ENCODE data around the gene ZSWIM3.
"Not testable (repeated sequence)": the region's sequence is repeated elsewhere in the genome, so short reads cannot be mapped to it uniquely, and the experiment has no call there.

ZSWIM3 gene

DNA sequence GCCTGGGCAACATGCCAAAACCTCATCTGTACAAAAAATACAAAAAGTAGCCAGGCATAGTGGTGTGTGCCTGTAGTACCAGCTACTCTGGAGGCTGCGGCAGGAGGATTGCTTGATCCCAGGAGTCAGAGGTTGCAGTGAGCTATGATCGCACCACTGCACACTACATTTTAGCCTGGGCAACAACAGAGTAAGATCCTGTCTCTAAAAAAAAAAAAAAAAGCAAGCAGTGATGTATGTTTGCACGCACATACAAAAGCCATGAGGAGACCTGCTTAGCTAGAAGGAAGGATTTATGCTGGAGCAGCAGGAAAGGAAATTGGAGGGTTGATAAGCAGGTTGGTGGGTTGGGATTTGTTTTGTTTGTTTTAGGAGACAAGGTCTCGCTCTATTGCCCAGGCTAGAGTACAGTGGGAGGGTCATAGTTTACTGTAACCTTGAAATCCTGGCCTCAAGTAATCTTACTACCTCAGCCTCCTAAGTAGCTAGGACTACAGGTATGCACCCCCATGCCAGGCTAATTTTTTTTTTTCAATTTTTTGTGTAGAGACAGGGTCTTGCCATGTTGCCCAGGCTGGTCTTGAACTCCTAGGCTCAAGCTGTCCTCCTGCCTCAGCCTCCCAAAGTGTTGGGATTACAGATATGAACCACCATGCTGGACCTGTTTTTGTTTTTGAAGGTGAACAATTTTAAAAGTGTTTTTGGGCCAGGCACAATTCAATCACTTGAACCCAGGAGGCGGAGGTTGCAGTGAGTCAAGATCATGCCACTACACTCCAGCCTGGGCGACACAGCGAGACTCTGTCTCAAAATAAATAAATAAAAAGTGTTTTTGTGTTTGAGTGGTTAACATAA is 4.0 kb downstream of the ZSWIM3 start:
- DNase-seq: no peak

DNA sequence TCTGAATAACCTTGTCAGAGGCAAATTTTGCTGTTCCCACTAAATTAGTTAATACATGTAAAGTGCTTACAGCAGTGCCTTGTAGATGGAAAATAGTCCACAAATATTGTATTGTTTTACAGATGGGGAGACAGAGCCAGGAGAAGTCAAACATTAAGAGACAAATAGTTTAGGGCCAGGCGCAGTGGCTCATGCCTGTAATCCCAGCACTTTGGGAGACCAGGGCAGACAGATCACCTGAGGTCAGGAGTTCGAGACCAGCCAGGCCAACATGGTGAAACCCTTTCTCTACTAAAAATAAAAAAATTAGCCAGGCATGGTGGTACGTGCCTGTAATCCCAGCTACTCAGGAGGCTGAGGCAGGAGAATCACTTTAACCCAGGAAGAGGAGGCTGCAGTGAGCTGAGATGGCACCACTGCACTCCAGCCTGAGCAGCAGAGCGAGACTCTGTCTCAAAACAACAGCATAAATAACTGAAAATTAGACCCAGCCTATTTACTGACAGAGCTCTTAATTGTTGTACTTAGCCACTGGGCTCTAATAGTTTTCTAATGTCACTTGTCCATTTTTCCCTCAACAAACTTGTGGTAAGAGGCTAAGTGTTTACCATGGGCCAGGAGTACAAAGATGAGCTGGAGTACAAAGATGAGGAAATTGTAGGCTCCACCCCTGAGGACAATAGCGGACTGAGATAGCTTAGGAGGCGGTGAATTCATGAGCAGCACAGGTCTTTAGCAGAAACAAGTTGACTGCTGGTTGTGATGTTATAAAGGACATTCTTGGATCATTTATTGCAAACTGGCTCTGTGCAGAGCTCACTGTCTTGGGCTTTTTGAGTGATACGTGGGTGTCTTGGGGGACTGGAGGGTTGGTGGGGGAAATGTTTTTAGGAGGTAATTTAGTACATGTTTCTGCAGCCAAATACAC is 6.4 kb downstream of the ZSWIM3 start:
- no peak for DNase-seq

DNA sequence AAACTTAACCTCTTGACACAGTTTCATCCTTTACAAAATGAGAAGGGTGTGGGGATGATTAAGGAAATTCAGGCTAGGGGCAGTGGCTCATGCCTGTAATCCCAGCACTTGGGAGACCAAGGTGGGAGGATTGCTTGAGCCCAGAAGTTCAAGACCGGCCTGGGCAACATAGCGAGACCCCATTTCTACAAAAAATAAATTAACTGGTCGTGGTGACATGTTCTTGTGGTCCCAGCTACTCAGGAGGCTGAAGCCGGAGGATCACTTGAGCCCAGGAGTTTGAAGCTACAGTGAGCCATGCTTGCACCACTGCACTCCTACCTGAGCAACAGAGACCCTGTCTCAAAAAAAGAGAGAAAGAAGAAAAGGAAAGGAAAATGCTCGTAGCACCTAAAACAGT is 9.0 kb downstream of the ZSWIM3 start:
- no peak for DNase-seq

DNA sequence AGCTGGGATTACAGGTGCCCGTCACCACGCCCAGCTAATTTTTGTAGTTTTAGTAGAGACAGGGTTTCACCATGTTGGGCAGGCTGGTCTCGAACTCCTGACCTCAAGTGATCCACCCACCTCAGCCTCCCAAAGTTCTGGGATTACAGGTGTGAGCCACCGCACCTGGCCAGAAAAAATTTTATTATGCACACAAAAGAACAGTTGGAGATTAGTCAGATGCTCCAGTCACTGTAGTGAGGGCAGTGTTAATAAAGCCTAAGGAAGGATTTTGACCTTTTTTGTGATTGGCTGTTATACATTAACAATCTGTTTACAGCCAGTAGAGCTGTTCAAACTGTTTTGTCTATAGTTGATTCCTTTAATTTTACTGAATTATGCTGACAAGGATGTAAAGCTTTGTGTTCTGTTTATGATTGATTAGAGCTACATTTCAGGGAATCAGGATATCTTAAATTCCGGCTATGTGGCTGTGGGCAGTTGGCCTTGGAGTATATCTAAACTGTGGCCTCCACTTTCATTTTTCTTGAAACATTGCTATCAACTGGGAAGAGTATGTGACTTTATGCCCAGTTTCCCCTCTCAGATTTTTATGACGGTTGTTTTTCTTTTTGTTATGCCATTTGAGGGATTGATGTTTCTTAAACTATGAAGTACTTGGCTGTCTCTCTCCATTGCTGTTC is 9.9 kb downstream of the ZSWIM3 start:
- DNase-seq: no peak

DNA sequence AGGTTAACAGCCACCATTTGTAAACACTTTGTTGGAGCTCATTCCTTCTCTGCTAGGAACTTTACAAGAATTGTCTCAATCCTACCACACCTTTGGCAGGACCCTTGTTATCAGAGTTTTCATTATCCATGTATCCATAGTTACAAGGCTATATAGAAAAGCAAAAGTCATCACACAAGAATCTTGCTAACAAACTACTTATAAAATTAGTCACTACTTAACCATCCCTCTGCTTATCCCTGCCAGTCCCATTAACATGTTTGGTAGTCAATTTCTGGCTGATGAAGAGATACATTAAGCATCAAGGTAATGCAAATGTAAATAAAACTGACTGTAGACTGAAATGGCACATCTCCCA is 10.4 kb downstream of the ZSWIM3 start:
- DNase-seq: no peak

DNA sequence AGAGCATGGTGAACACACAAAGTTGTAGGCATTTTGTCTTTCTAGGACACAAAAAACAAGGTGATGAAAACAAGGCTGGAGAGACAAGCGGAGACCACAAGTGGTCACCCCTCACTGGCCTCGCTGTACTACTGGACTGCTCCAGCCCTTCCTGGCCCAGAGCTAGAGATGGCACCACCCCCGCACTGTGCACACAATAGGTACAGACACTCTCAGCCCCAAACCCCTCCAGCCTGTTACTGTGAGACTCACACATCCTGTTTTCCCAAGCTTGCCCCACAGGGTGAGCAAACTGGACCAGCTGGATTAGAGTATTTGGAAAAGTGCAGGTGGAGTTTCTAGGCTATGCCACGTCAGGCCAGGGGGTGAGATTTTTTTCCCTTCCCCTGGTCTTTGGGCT is 15.2 kb downstream of the ZSWIM3 start:
- no peak for DNase-seq

DNA sequence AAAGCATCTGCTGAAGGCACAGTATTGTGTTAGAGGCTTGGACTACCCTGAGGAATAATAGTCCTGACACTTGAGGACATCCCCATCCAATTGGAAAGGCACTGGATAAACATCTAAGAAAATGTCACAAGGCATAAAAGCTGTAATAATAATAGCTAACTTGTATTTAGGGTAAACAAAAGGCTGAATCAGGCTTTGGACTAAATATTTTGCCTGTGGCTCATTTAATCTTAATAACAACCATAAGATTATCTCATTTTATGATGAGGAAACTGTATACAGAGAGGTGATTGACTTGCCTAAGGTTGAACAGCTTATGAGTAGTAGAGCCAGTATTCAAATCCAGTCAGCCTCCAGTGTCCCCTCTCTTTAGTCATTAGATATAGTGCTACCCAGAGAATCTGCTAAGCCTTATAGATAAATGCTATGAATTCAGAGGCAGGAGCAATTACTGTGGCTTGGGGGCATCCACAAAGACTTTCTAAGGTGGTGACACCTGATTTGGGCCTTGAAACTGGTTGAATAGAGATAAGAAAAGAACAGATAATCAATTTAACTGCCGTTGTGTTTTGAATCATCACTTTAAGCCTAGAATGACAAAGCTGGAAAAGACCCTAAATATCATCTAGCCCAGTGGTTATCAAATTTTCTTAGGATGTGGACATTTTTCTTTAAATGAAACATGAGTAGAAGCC is 16.1 kb downstream of the ZSWIM3 start:
- DNase-seq: no peak

DNA sequence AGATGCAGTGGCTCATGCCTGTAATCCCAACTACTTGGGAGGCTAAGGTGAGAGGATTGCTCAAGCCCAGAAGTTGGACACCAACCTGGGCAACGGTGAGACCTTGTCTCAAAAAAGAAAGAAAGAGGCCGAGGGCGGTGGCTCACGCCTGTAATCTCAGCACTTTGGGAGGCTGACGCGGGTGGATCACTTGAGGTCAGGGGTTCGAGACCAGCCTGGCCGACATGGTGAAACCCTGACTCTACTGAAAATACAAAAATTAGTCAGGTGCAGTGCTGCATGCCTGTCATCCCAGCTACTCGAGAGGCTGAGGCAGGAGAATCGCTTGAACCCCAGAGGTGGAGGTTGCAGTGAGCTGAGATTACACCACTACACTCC is 16.7 kb downstream of the ZSWIM3 start:
- DNase-seq: not testable (repeated sequence)

DNA sequence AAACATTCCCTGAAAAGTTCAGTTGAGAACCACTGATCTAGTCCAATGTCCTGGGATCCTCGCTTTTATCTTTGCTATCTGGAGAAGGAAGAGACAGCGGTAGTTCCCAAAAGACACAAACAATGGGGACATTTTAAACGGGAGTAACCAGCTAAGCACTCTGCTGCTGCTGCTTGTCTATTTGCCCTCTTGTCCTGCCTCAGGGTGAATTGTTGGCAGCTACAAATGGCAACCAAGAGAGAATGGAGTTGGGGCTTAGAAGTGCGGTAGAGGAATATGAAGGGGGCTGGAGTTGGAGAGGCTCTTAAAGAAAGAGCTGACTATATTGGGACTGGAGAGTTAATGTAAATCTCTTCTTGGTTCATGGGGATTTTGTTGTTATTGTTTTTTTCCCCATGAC is 17.2 kb downstream of the ZSWIM3 start:
- no peak for DNase-seq

DNA sequence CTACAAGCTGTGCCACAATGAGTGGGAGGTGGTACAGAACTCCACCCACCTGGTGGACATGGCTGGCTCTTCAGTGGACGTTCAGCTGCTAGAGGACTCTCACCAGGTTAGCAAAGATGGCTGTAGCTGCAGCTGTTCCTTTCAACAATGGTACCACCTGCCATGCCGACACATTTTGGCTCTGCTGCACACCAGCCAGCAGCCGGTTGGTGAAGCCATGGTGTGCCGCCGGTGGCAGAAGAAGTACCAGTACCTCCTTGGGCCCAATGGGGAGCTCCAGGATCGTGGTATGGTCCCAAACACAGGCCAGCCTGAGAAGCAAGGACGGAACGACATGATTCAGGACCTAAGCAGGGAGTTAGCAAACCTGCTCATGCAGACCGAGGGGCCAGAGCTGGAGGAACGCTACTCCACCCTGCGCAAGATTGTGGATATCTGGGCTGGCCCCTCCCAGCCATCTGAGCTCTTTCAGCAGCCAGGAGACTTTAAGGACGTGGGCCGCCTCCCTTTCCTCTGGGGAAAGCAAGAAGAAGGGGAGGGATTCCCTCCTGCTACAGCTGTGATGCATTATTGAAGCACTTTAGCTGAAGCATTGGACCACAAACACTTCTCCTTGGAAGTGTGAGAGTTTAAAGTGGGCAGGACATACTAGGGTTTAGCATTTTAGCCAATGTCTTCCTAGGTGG is 20.8 kb downstream of the ZSWIM3 start:
- no peak for DNase-seq

DNA sequence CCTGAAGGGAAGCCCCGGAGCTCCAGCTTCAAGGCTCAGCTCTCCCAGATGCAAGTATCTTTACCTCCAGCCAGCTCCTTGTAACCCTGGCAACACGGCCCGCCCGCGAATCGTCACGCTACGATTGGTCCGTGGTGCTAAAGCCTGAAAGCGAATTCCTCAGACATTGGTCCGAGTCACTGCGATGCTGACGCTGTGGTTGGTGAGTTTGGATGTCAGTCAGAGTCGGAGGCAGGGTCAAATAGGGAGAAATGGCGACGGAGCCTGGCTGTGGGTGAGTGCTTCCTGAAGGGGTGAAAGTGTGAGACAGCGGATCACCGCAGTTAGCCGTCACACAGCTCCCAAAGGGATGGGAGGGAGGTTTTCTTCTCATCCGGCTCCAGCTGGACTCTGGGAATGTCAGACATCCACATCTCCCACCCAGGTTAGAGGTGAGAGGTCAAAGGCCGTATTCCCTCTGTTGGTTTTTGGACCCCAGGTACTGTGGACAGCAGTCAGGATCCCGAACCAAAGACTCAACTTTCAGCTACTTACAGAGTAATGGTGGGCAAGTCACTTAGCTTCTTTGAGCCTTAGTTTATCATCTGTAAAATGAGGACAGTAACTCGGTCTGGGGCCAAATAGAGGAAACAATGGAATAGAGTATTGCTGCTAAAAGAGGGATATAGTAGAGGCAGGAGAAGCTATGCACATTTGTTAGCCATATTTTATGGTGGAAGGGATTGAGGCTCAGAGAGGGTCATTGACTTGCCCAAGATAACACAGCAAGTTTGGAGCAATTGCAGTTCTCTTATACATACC is 23.8 kb downstream of the ZSWIM3 start, which contains the start of gene ZSWIM1:
TSS of gene ZSWIM1 (plus strand) at position 240 of the 801 bp plus-strand sequence. CDS start 1,366 bp downstream, outside the sequence.
- DNase-seq: peak; percentile 96

DNA sequence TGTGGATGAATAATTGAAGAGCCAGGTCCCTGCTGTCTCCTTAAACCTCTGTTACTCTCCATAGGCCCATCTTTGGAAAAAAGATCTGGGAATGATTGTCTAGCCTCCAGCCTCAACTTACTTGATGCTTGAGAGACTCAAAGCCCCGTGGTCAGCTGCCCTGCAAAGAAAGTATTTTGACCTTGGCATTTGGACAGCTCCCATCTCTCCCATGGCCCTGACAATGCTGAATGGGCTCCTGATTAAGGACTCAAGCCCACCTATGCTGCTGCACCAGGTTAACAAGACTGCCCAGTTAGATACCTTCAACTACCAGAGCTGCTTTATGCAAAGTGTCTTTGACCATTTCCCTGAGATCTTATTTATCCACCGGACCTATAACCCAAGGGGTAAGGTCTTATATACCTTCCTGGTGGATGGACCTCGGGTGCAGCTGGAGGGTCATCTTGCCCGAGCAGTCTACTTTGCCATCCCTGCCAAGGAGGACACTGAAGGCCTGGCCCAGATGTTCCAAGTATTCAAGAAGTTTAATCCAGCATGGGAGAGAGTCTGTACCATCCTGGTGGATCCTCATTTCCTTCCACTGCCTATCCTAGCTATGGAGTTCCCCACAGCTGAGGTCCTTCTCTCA is 25.2 kb downstream of the ZSWIM3 start:
- DNase-seq: no peak

DNA sequence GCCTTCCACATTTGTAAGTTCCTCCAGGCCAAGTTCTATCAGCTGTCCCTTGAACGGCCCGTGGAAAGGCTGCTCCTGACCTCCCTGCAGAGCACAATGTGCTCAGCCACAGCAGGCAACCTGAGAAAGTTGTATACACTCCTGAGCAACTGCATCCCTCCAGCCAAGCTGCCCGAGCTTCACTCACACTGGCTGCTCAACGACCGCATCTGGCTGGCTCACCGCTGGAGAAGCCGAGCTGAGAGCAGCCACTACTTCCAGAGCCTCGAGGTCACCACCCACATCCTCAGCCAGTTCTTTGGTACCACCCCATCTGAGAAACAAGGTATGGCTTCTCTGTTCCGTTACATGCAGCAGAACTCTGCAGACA is 25.7 kb downstream of the ZSWIM3 start:
- DNase-seq: no peak

DNA sequence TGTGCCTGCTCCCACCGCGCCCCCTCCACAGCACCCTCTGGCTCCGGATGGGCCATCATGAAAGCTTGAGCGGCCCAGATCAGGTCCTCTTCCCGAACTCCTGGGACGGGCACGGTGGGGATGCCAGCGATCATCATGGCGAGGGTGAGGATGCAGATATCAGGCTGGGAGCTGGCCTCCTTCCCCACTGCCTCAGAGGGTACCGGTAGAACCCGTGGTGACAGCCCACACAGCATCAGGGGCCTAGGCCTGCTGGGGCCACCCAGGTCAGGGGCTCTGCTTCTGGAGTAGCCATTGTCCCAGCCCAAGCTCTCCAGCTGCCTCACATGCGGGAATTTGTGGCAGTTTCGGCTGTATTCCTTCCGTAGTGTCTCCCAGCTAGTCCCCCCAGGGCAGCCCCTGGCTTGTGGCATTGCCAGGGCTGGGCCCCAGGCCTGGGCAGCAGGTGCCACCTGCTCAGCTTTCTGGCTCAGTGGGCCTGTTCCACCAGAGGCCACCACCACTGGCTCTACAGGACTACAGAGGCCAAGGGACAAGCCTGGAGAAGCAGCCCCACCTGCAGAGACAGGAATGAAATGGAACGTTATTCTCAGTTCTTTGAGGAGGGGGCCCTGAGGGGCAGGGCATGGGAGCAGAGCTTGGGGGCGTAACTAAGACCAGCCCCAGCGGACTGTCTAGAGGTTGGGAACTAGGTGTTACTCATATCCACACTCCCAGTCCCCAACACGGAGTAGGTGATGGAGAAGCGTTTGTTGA is 29.4 kb downstream of the ZSWIM3 start:
- DNase-seq: no peak

DNA sequence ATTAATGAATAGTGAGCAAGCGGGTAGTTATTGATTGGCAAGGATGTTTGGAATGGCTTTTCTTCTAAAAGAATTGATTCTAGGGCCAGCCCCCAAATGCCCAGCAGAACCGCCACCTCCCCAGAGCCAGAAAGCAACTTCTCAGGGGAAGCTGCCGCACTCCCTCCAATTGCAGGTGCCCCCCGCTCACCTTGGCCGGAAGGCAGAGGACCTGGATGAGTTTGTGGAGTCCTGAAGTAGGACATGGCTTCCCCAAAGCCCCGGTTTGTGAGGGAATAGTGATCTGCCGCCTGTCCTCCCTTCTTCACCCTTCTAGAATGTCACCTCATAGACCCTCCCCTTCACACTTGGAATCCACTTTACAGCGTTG is 29.9 kb downstream of the ZSWIM3 start, which contains the start of gene SPATA25:
TSS of gene SPATA25 (minus strand) at position 277 of the 370 bp plus-strand sequence. CDS start at position 245, 32 bp downstream.
- DNase-seq: no peak

DNA sequence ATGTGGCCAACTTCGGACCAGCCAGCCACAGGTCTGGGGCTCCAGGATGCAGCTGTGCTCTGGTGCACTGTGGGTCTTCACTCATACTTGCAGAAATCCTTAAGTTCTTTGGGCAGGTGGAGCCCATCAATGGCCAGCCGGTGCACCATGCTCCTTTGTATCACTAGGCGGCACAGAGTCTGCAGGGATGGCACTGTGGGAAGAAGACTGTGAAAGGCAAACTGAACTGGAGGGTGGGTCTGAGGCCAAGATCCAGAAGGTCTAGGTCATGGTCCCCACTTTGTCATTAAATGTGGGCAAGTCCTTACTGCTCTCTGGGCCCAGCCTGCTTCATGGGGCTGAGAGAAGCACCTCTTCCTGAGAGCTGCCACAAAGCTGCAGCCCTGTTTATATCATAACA is 31.3 kb downstream of the ZSWIM3 start:
- no peak for DNase-seq

DNA sequence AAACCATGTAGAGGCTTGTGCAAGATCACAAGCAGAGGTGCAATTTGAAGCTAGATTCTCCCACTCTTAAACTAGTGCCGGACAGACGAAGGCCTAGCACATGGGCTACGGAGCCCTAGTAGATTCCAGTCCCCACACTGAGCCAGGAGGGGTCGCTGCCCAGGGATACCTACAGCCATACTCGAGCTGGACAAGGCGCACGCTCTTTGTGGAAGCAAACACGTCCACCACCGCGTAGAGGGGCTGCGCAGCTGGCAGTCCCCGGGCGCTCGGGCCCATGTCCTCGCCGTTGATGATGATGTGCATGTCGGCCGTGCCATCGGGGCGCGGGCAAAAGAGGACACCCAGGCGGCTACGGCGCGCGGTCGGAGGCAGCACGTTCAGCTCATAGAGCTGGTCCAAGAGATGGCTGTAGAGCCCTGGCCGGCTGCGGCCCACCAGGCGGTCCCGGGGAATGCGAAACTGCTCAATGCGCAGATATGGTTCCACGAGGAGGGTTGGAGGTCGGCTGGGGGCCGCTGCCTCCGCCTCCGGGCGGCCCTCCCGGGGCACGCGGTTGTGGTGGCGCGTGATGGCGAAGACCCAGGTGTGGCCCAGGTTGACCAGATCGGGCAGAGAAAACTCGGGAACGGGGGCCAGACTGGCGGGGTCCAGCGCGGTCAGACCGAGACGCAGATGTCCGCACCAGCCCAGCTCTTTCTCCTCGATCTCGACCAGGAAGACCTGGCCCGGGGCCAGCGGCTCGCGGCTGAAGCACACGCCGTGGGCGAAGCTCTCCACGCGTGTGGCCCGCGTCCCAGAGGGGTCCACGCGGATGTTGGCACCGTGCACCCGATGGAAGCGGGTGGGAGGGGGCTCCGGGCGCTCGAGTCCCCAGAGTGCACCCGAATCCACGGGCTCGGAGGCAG is 32.9 kb downstream of the ZSWIM3 start:
- no peak for DNase-seq
